Stimulated activated naive B cell treated with anti-CD40 and anti-IgM and Interleukin-4, amounts not matched to agents 10 μg/mL and 1 μg/mL and 100 μg/mL, for 72 hours (primary cell): Measurements from ENCODE around the gene SNX7.

Source experiments
- ATAC-seq, 2 donors: fragments of 150-1000 bp; cut with Tn5 transposase; replicated peaks; 2 replicates each; pipeline ENCODE4 v1.10.0; 2021; ENCODE audit warnings: moderate library complexity in 1 of 2
- DNase-seq: peaks from one replicate; pipeline ENCODE4 v3.0.0; 2021
- H3K27ac Mint-ChIP-seq: one replicate; pipeline ENCODE4 v1.8.0; 2022; ENCODE audit warnings: mild to moderate bottlenecking, mixed read lengths
- H3K27me3 Mint-ChIP-seq, 2 donors: one replicate each; pipeline ENCODE4 v1.8.0; 2022; ENCODE audit warnings: mixed read lengths in 2 of 2
- H3K36me3 Mint-ChIP-seq, 2 donors: one replicate each; pipeline ENCODE4 v1.8.0; 2022; ENCODE audit warnings: mixed read lengths in 2 of 2, mild to moderate bottlenecking in 1 of 2
- H3K4me1 Mint-ChIP-seq, 2 donors: one replicate each; pipeline ENCODE4 v1.8.0; 2022; ENCODE audit warnings: mixed read lengths in 2 of 2, mild to moderate bottlenecking in 1 of 2
- H3K4me3 Mint-ChIP-seq, 2 donors: one replicate each; pipeline ENCODE4 v1.8.0; 2022; ENCODE audit warnings: mild to moderate bottlenecking in 2 of 2, mixed read lengths in 2 of 2, moderate library complexity in 1 of 2
- H3K9me3 Mint-ChIP-seq, 2 donors: one replicate each; pipeline ENCODE4 v1.8.0; 2022; ENCODE audit warnings: mixed read lengths in 2 of 2, mild to moderate bottlenecking in 1 of 2

Gene SNX7

GRCh38 chr1:98706173-98706843, 44.8 kb downstream of the SNX7 start:
- ATAC-seq (no peak), DNase-seq (no peak)
- Mint-ChIP-seq H3K27me3 (no peaks in the 10 kb centered on the region), H3K9me3 (no peaks in the 10 kb centered on the region), H3K27ac (no peak overlapping the region), H3K4me1 (no peaks in the 10 kb centered on the region), H3K4me3 (no peak overlapping the region), H3K36me3 (no peaks in the 10 kb centered on the region)

GRCh38 chr1:98707556-98707955, 46.0 kb downstream of the SNX7 start:
- Mint-ChIP-seq H3K4me1 (no peaks in the 10 kb centered on the region), H3K27ac (no peak overlapping the region), H3K4me3 (no peak overlapping the region), H3K9me3 (no peaks in the 10 kb centered on the region), H3K27me3 (no peaks in the 10 kb centered on the region), H3K36me3 (no peaks in the 10 kb centered on the region)
- no peak for DNase-seq
- no peak for ATAC-seq

GRCh38 chr1:98709906-98710305, 48.4 kb downstream of the SNX7 start:
- ATAC-seq (no peak), DNase-seq (no peak)
- no peaks in the 10 kb centered on the region for H3K9me3 Mint-ChIP-seq
- no peaks in the 10 kb centered on the region for H3K4me1 Mint-ChIP-seq
- no peak overlapping the region for H3K27ac Mint-ChIP-seq
- H3K27me3 Mint-ChIP-seq = no peaks in the 10 kb centered on the region
- no peaks in the 10 kb centered on the region for H3K36me3 Mint-ChIP-seq
- no peak overlapping the region for H3K4me3 Mint-ChIP-seq

GRCh38 chr1:98723574-98723973, 62.1 kb downstream of the SNX7 start:
- DNase-seq (no peak), ATAC-seq (no peak)
- Mint-ChIP-seq H3K4me3 (no peak overlapping the region), H3K27ac (no peak overlapping the region), H3K4me1 (no peaks in the 10 kb centered on the region), H3K9me3 (peaks cover 3 to 5% of the 10 kb centered on the region in 2 donors), H3K27me3 (no peaks in the 10 kb centered on the region), H3K36me3 (no peaks in the 10 kb centered on the region)

- no peaks in the 10 kb centered on the region for H3K36me3 Mint-ChIP-seq
- DNase-seq (no peak), ATAC-seq (no peak)
- H3K27ac Mint-ChIP-seq = no peak overlapping the region
- no peaks in the 10 kb centered on the region for H3K4me1 Mint-ChIP-seq
- H3K27me3 Mint-ChIP-seq = no peaks in the 10 kb centered on the region
- no peak overlapping the region for H3K4me3 Mint-ChIP-seq
- peaks cover 0 to 3% of the 10 kb centered on the region in 2 donors for H3K9me3 Mint-ChIP-seq
Observed at GRCh38 chr1:98732985-98733781, 71.7 kb downstream of the SNX7 start.

GRCh38 chr1:98733782-98734112, 72.2 kb downstream of the SNX7 start:
- Mint-ChIP-seq H3K27ac (no peak overlapping the region), H3K4me1 (no peaks in the 10 kb centered on the region), H3K4me3 (no peak overlapping the region), H3K36me3 (no peaks in the 10 kb centered on the region), H3K9me3 (peaks cover 0 to 3% of the 10 kb centered on the region in 2 donors), H3K27me3 (no peaks in the 10 kb centered on the region)
- ATAC-seq = no peak
- DNase-seq = no peak

GRCh38 chr1:98735756-98736155, 74.2 kb downstream of the SNX7 start:
- H3K27ac Mint-ChIP-seq = no peak overlapping the region
- H3K4me1 Mint-ChIP-seq = no peaks in the 10 kb centered on the region
- DNase-seq (no peak), ATAC-seq (no peak)
- no peaks in the 10 kb centered on the region for H3K9me3 Mint-ChIP-seq
- H3K4me3 Mint-ChIP-seq = no peak overlapping the region
- H3K27me3 Mint-ChIP-seq = no peaks in the 10 kb centered on the region
- no peaks in the 10 kb centered on the region for H3K36me3 Mint-ChIP-seq

- DNase-seq (no peak), ATAC-seq (no peak)
- no peak overlapping the region for H3K4me3 Mint-ChIP-seq
- no peaks in the 10 kb centered on the region for H3K27me3 Mint-ChIP-seq
- no peaks in the 10 kb centered on the region for H3K4me1 Mint-ChIP-seq
- H3K9me3 Mint-ChIP-seq = no peaks in the 10 kb centered on the region
- H3K36me3 Mint-ChIP-seq = no peaks in the 10 kb centered on the region
- H3K27ac Mint-ChIP-seq = no peak overlapping the region
Observed at GRCh38 chr1:98737835-98738234, 76.3 kb downstream of the SNX7 start.

GRCh38 chr1:98739762-98740161, 78.2 kb downstream of the SNX7 start:
- Mint-ChIP-seq H3K4me3 (no peak overlapping the region), H3K4me1 (no peaks in the 10 kb centered on the region), H3K36me3 (no peaks in the 10 kb centered on the region), H3K9me3 (no peaks in the 10 kb centered on the region), H3K27me3 (no peaks in the 10 kb centered on the region), H3K27ac (no peak overlapping the region)
- no peak for ATAC-seq
- no peak for DNase-seq

GRCh38 chr1:98741164-98741563, 79.6 kb downstream of the SNX7 start:
- no peak overlapping the region for H3K4me3 Mint-ChIP-seq
- no peaks in the 10 kb centered on the region for H3K4me1 Mint-ChIP-seq
- ATAC-seq = no peak
- DNase-seq = no peak
- no peaks in the 10 kb centered on the region for H3K9me3 Mint-ChIP-seq
- H3K27ac Mint-ChIP-seq = no peak overlapping the region
- H3K36me3 Mint-ChIP-seq = no peaks in the 10 kb centered on the region
- H3K27me3 Mint-ChIP-seq = no peaks in the 10 kb centered on the region

GRCh38 chr1:98749152-98749756, 87.7 kb downstream of the SNX7 start:
- DNase-seq (no peak), ATAC-seq (no peak)
- Mint-ChIP-seq H3K27ac (no peak overlapping the region), H3K4me1 (no peaks in the 10 kb centered on the region), H3K27me3 (no peaks in the 10 kb centered on the region), H3K36me3 (no peaks in the 10 kb centered on the region), H3K9me3 (no peaks in the 10 kb centered on the region), H3K4me3 (no peak overlapping the region)

- no peak overlapping the region for H3K4me3 Mint-ChIP-seq
- no peaks in the 10 kb centered on the region for H3K27me3 Mint-ChIP-seq
- no peak overlapping the region for H3K27ac Mint-ChIP-seq
- H3K36me3 Mint-ChIP-seq = no peaks in the 10 kb centered on the region
- no peaks in the 10 kb centered on the region for H3K9me3 Mint-ChIP-seq
- H3K4me1 Mint-ChIP-seq = no peaks in the 10 kb centered on the region
- ATAC-seq (no peak), DNase-seq (no peak)
Observed at GRCh38 chr1:98754176-98754575, 92.7 kb downstream of the SNX7 start.

GRCh38 chr1:98761219-98761865, 99.8 kb downstream of the SNX7 start:
- no peak overlapping the region for H3K27ac Mint-ChIP-seq
- no peak overlapping the region for H3K4me3 Mint-ChIP-seq

GRCh38 chr1:98763488-98764150, 102.1 kb downstream of the SNX7 start:
- Mint-ChIP-seq H3K4me3 (no peak overlapping the region), H3K36me3 (no peaks in the 10 kb centered on the region), H3K4me1 (peaks cover 7 to 9% of the 10 kb centered on the region in 2 donors), H3K9me3 (no peaks in the 10 kb centered on the region), H3K27me3 (no peaks in the 10 kb centered on the region), H3K27ac (no peak overlapping the region)
- no peak for DNase-seq
- no peak for ATAC-seq

More at GRCh38 chr1:98761219-98761865, 99.8 kb downstream of the SNX7 start:
- peaks cover 5 to 6% of the 10 kb centered on the region in 2 donors for H3K4me1 Mint-ChIP-seq
- DNase-seq (no peak), ATAC-seq (no peak)
- H3K27me3 Mint-ChIP-seq = no peaks in the 10 kb centered on the region
- no peaks in the 10 kb centered on the region for H3K9me3 Mint-ChIP-seq
- no peaks in the 10 kb centered on the region for H3K36me3 Mint-ChIP-seq
